ENCODE measurements around the gene COL25A1.

Gene COL25A1

DNA sequence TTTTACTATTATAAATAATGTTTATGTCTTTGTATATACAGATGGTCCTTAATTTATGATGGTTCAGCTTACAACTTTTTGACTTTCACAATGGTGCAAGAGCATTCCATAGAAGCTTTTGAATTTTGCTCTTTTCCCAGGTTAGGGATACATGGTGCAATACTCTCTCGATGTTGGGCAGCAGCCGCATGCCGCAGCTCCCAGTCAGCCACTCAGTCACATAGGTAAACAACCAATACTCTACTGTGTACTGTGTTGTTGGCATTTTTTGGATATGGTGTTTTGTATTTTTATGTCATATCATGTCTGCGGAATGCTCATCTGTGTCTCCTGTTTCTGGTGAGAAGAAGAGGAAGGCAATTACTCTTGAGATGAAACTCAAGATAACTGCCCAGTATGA, 281.6 kb downstream of the COL25A1 start:
- no peak overlapping the region for H2AFZ ChIP-seq (ENCODE audit: low read length, unreplicated experiment)
- H3K4me3 ChIP-seq (ENCODE audit: low read depth, low read length), result no peak overlapping the region
- H3K27me3 ChIP-seq (ENCODE audit: insufficient read depth, low read length), result no peaks in the 10 kb centered on the region
- no peaks in the 10 kb centered on the region for H3K79me2 ChIP-seq (ENCODE audit: control insufficient read depth, insufficient read depth, low read length, unreplicated experiment)
- no peaks in the 10 kb centered on the region for H3K36me3 ChIP-seq (ENCODE audit: insufficient read depth, low read length)
- no peak overlapping the region for H3K27ac ChIP-seq (ENCODE audit: low read depth, low read length)
- H3K4me1 ChIP-seq (ENCODE audit: control insufficient read depth, insufficient read depth, low read length, unreplicated experiment), result no peaks in the 10 kb centered on the region

GRCh38 chr4:109016200-109016599, 286.3 kb downstream of the COL25A1 start:
- Histone ChIP-seq H3K27me3 (ENCODE audit: insufficient read depth, low read length) (no peaks in the 10 kb centered on the region), H3K79me2 (ENCODE audit: control insufficient read depth, insufficient read depth, low read length, unreplicated experiment) (no peaks in the 10 kb centered on the region)

DNA sequence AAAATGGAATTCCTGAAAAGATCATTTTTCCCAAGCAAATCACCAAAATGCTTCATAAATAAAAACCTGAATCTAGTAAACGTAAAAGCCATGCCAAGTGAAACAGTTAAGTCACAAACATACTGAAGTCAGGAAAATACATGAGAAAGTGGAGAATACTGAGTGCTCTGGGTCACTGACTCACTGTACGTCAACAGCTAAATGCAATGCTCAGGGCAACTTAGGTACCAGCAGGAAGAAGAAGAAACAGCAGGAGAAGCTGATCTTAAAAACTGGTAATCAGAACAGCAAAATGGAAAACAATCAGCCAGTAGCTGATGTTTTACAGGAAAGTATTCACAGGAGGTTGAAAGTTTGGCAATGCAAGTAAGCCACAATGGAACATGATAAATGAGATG, 287.0 kb downstream of the COL25A1 start:
- H3K79me2 ChIP-seq (ENCODE audit: control insufficient read depth, insufficient read depth, low read length, unreplicated experiment), result no peaks in the 10 kb centered on the region
- H3K27me3 ChIP-seq (ENCODE audit: insufficient read depth, low read length), result no peaks in the 10 kb centered on the region
- no peak overlapping the region for H3K4me3 ChIP-seq (ENCODE audit: low read depth, low read length)
- H3K27ac ChIP-seq (ENCODE audit: low read depth, low read length), result no peak overlapping the region
- no peaks in the 10 kb centered on the region for H3K4me1 ChIP-seq (ENCODE audit: control insufficient read depth, insufficient read depth, low read length, unreplicated experiment)
- H2AFZ ChIP-seq (ENCODE audit: low read length, unreplicated experiment), result no peak overlapping the region
- no peaks in the 10 kb centered on the region for H3K36me3 ChIP-seq (ENCODE audit: insufficient read depth, low read length)

More at GRCh38 chr4:109016200-109016599, 286.3 kb downstream of the COL25A1 start:
- Histone ChIP-seq H3K4me1 (ENCODE audit: control insufficient read depth, insufficient read depth, low read length, unreplicated experiment) (no peaks in the 10 kb centered on the region), H2AFZ (ENCODE audit: low read length, unreplicated experiment) (no peak overlapping the region), H3K4me3 (ENCODE audit: low read depth, low read length) (no peak overlapping the region), H3K27ac (ENCODE audit: low read depth, low read length) (no peak overlapping the region), H3K36me3 (ENCODE audit: insufficient read depth, low read length) (no peaks in the 10 kb centered on the region)

- no peak overlapping the region for H2AFZ ChIP-seq (ENCODE audit: low read length, unreplicated experiment)
- no peaks in the 10 kb centered on the region for H3K36me3 ChIP-seq (ENCODE audit: insufficient read depth, low read length)
- no peaks in the 10 kb centered on the region for H3K27me3 ChIP-seq (ENCODE audit: insufficient read depth, low read length)
- no peak overlapping the region for H3K4me3 ChIP-seq (ENCODE audit: low read depth, low read length)
- H3K4me1 ChIP-seq (ENCODE audit: control insufficient read depth, insufficient read depth, low read length, unreplicated experiment), result no peaks in the 10 kb centered on the region
- H3K79me2 ChIP-seq (ENCODE audit: control insufficient read depth, insufficient read depth, low read length, unreplicated experiment), result no peaks in the 10 kb centered on the region
- H3K27ac ChIP-seq (ENCODE audit: low read depth, low read length), result no peak overlapping the region
Observed at GRCh38 chr4:109014593-109015412, 287.7 kb downstream of the COL25A1 start.

DNA sequence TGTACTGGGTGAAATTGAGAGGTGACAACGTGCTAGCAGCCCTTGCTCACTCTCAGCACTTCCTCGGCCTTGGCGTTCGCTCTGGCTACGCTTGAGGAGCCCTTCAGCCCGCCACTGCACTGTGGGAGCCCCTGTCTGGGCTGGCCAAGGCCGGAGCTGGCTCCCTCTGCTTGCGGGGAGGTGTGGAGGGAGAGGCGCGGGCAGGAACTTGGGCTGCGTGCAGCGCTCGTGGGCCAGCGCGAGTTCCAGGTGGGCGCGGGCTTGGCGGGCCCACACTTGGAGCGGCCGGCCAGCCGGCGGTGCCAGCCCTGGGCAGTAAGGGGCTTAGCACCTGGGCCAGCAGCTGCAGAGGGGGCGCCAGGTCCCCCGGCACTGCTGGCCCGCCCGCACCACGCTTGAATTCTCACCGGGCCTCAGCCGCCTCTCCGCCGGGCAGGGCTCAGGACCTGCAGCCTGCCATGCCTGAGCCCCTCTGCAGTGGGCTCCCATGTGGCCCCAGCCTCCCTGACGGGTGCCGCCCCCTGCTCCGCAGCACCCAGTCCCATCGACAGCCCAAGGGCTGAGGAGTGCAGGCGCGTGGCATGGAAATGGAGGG, 290.1 kb downstream of the COL25A1 start:
- H3K27me3 ChIP-seq (ENCODE audit: insufficient read depth, low read length), result no peaks in the 10 kb centered on the region
- no peaks in the 10 kb centered on the region for H3K36me3 ChIP-seq (ENCODE audit: insufficient read depth, low read length)
- H3K4me1 ChIP-seq (ENCODE audit: control insufficient read depth, insufficient read depth, low read length, unreplicated experiment), result no peaks in the 10 kb centered on the region
- no peak overlapping the region for H3K4me3 ChIP-seq (ENCODE audit: low read depth, low read length)
- no peaks in the 10 kb centered on the region for H3K79me2 ChIP-seq (ENCODE audit: control insufficient read depth, insufficient read depth, low read length, unreplicated experiment)
- no peak overlapping the region for H3K27ac ChIP-seq (ENCODE audit: low read depth, low read length)
- H2AFZ ChIP-seq (ENCODE audit: low read length, unreplicated experiment), result no peak overlapping the region

GRCh38 chr4:109011241-109012026, 291.0 kb downstream of the COL25A1 start:
- H3K36me3 ChIP-seq (ENCODE audit: insufficient read depth, low read length), result no peaks in the 10 kb centered on the region
- no peak overlapping the region for H3K27ac ChIP-seq (ENCODE audit: low read depth, low read length)
- H3K4me3 ChIP-seq (ENCODE audit: low read depth, low read length), result no peak overlapping the region
- H3K79me2 ChIP-seq (ENCODE audit: control insufficient read depth, insufficient read depth, low read length, unreplicated experiment), result no peaks in the 10 kb centered on the region
- no peaks in the 10 kb centered on the region for H3K27me3 ChIP-seq (ENCODE audit: insufficient read depth, low read length)
- H2AFZ ChIP-seq (ENCODE audit: low read length, unreplicated experiment), result no peak overlapping the region
- H3K4me1 ChIP-seq (ENCODE audit: control insufficient read depth, insufficient read depth, low read length, unreplicated experiment), result no peaks in the 10 kb centered on the region

DNA sequence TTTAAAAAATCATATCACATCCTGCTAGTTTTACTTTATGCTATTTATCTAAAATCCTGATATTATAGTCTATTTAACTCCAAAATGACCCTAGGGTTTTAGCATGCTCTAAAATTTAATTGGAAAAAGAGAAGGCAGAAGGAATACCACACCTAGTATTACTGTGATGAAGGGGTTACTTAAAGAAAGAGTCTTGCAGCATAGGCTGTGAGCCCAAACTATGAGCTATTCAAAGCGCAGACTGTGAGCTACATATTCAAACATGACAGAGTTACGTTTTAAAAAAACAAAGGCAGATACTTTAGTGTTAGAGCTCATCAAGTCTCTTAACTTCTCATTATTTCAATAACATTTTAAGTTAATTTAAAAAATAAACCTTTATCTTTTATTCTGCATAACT, 291.9 kb downstream of the COL25A1 start:
- no peaks in the 10 kb centered on the region for H3K79me2 ChIP-seq (ENCODE audit: control insufficient read depth, insufficient read depth, low read length, unreplicated experiment)
- H3K4me3 ChIP-seq (ENCODE audit: low read depth, low read length), result 0 out of 2 replicates have a peak overlapping the region, but pooled peaks have one; percentile 5
- no peak overlapping the region for H3K27ac ChIP-seq (ENCODE audit: low read depth, low read length)
- no peaks in the 10 kb centered on the region for H3K27me3 ChIP-seq (ENCODE audit: insufficient read depth, low read length)
- H2AFZ ChIP-seq (ENCODE audit: low read length, unreplicated experiment), result no peak overlapping the region
- H3K4me1 ChIP-seq (ENCODE audit: control insufficient read depth, insufficient read depth, low read length, unreplicated experiment), result no peaks in the 10 kb centered on the region
- no peaks in the 10 kb centered on the region for H3K36me3 ChIP-seq (ENCODE audit: insufficient read depth, low read length)

DNA sequence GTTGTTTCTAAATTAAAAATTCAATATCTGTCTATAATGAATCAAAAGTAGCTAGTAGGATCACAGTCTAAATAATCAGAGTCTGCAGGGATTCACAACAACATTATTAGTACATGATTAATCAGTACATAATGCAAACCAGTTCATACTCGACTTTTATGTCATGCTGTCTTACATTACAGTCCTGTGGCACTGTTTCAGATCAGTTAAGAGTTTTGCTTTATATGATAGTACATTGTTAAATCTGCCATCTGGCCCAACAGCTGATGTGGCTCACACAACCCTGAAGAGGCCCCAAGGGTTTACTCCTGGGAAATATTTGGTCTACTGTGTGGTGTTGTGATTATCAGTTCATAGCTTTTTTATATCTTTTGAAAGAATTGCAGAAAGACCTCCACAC, 292.5 kb downstream of the COL25A1 start:
- H3K27me3 ChIP-seq (ENCODE audit: insufficient read depth, low read length), result no peaks in the 10 kb centered on the region
- no peaks in the 10 kb centered on the region for H3K79me2 ChIP-seq (ENCODE audit: control insufficient read depth, insufficient read depth, low read length, unreplicated experiment)
- no peaks in the 10 kb centered on the region for H3K36me3 ChIP-seq (ENCODE audit: insufficient read depth, low read length)
- H3K4me3 ChIP-seq (ENCODE audit: low read depth, low read length), result 0 out of 2 replicates have a peak overlapping the region, but pooled peaks have one; percentile 5
- H2AFZ ChIP-seq (ENCODE audit: low read length, unreplicated experiment), result no peak overlapping the region
- no peak overlapping the region for H3K27ac ChIP-seq (ENCODE audit: low read depth, low read length)
- H3K4me1 ChIP-seq (ENCODE audit: control insufficient read depth, insufficient read depth, low read length, unreplicated experiment), result no peaks in the 10 kb centered on the region

DNA sequence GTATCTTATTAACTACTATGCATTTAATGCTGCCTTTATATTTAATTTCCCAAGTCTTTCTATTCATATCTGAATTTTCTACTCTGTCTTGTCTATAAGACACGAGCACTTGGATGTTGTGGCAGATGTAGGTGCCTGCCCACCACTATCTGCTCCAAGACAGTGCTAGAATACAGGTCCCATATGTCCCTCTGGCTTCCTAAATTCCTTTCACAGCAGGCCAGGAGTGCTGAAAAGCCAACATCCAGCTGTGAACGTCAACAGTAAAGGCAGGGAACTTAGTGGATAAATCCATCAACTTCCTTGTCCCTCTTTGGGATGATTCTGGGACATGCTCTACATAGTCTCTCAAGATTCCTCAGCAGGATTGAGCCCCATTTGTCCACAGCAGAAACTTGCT, 294.5 kb downstream of the COL25A1 start:
- Histone ChIP-seq H3K4me3 (ENCODE audit: low read depth, low read length) (no peak overlapping the region), H2AFZ (ENCODE audit: low read length, unreplicated experiment) (no peak overlapping the region), H3K27me3 (ENCODE audit: insufficient read depth, low read length) (no peaks in the 10 kb centered on the region), H3K27ac (ENCODE audit: low read depth, low read length) (no peak overlapping the region), H3K4me1 (ENCODE audit: control insufficient read depth, insufficient read depth, low read length, unreplicated experiment) (no peaks in the 10 kb centered on the region), H3K79me2 (ENCODE audit: control insufficient read depth, insufficient read depth, low read length, unreplicated experiment) (no peaks in the 10 kb centered on the region), H3K36me3 (ENCODE audit: insufficient read depth, low read length) (no peaks in the 10 kb centered on the region)

DNA sequence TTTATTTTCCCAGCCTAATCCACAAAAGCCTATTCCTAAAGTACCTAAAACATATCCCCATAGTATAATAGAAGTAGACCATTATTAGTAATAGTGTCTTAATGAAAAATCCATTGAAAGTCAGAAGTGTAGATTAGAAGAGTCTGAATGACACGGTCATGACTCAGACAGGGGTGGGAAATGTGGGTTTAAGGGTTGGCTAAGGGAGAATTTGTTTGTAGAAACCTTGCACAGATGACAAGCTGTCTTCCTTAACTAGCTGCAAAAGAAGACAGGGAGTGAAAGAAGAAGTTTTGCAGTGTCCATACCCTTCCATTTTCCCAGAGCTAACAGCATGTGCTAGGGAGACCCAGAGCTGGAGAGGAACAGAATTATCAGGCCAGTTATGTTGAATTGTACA, 296.9 kb downstream of the COL25A1 start:
- no peak overlapping the region for H2AFZ ChIP-seq (ENCODE audit: low read length, unreplicated experiment)
- no peaks in the 10 kb centered on the region for H3K27me3 ChIP-seq (ENCODE audit: insufficient read depth, low read length)
- H3K36me3 ChIP-seq (ENCODE audit: insufficient read depth, low read length), result no peaks in the 10 kb centered on the region

More for the DNA sequence above, 296.9 kb downstream of the COL25A1 start:
- no peak overlapping the region for H3K4me3 ChIP-seq (ENCODE audit: low read depth, low read length)
- H3K27ac ChIP-seq (ENCODE audit: low read depth, low read length), result no peak overlapping the region
- H3K79me2 ChIP-seq (ENCODE audit: control insufficient read depth, insufficient read depth, low read length, unreplicated experiment), result no peaks in the 10 kb centered on the region
- no peaks in the 10 kb centered on the region for H3K4me1 ChIP-seq (ENCODE audit: control insufficient read depth, insufficient read depth, low read length, unreplicated experiment)
